NT2/D1 (cell line): Measurements from ENCODE around the gene PAPPA.

Experiments used
- DNase-seq: peaks from one replicate; pipeline ENCODE4 v3.0.0-alpha.2; 2011; ENCODE audit warnings: low read depth, low spot score
- H3K27me3 ChIP-seq: 2 replicates; pipeline ENCODE4 v1.6.0; 2011; ENCODE audit warnings: mild to moderate bottlenecking; ENCODE audit not compliant: insufficient read length, insufficient read depth
- H3K36me3 ChIP-seq: 2 replicates; pipeline ENCODE4 v1.6.1; 2011; ENCODE audit warnings: mild to moderate bottlenecking, low read length, mixed read lengths; ENCODE audit not compliant: insufficient read depth, insufficient read length
- H3K4me1 ChIP-seq: 2 replicates; pipeline ENCODE4 v1.5.1; 2011; ENCODE audit not compliant: insufficient read depth, insufficient read length
- H3K4me3 ChIP-seq: 2 replicates; pipeline ENCODE4 v1.5.1; 2011; ENCODE audit warnings: low read depth; ENCODE audit not compliant: insufficient read length
- H3K9ac ChIP-seq: 2 replicates; pipeline ENCODE4 v1.6.0; 2011; ENCODE audit warnings: low read depth; ENCODE audit not compliant: insufficient read length
- H3K9me3 ChIP-seq: 2 replicates; pipeline ENCODE4 v1.5.1; 2011; ENCODE audit warnings: mild to moderate bottlenecking, low read length; ENCODE audit not compliant: insufficient read depth
- SUZ12 ChIP-seq: IDR thresholded peaks from 2 replicates; pipeline ENCODE4 v1.6.1; 2011; ENCODE audit not compliant: insufficient read length, insufficient read depth; ENCODE audit errors: extremely low read depth
- YY1 ChIP-seq: IDR thresholded peaks from 2 replicates; pipeline ENCODE4 v1.6.1; 2011; ENCODE audit not compliant: insufficient read length, insufficient read depth
- ZNF274 ChIP-seq: IDR thresholded peaks from 2 replicates; pipeline ENCODE4 v1.6.1; 2011; ENCODE audit warnings: mild to moderate bottlenecking, low read depth, low read length

PAPPA gene, protein sequence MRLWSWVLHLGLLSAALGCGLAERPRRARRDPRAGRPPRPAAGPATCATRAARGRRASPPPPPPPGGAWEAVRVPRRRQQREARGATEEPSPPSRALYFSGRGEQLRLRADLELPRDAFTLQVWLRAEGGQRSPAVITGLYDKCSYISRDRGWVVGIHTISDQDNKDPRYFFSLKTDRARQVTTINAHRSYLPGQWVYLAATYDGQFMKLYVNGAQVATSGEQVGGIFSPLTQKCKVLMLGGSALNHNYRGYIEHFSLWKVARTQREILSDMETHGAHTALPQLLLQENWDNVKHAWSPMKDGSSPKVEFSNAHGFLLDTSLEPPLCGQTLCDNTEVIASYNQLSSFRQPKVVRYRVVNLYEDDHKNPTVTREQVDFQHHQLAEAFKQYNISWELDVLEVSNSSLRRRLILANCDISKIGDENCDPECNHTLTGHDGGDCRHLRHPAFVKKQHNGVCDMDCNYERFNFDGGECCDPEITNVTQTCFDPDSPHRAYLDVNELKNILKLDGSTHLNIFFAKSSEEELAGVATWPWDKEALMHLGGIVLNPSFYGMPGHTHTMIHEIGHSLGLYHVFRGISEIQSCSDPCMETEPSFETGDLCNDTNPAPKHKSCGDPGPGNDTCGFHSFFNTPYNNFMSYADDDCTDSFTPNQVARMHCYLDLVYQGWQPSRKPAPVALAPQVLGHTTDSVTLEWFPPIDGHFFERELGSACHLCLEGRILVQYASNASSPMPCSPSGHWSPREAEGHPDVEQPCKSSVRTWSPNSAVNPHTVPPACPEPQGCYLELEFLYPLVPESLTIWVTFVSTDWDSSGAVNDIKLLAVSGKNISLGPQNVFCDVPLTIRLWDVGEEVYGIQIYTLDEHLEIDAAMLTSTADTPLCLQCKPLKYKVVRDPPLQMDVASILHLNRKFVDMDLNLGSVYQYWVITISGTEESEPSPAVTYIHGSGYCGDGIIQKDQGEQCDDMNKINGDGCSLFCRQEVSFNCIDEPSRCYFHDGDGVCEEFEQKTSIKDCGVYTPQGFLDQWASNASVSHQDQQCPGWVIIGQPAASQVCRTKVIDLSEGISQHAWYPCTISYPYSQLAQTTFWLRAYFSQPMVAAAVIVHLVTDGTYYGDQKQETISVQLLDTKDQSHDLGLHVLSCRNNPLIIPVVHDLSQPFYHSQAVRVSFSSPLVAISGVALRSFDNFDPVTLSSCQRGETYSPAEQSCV (N-terminal part only)

GRCh38 chr9:116153765-116154333, at the start of gene PAPPA:
Gene PAPPA, plus strand, starts transcription at chr9:116153791. Its CDS starts 382 bp downstream, at chr9:116154173.
- Histone ChIP-seq H3K9ac (peak within 1 kb of the TSS; percentile 88), H3K36me3 (no peaks in the 10 kb centered on the region), H3K4me1 (no peaks in the 10 kb centered on the region), H3K4me3 (peak within 1 kb of the TSS; percentile 86), H3K9me3 (no peaks in the 10 kb centered on the region), H3K27me3 (peaks cover 5% of the 10 kb centered on the region)
- TF ChIP-seq ZNF274: no peak
- TF ChIP-seq YY1: no peak
- TF ChIP-seq SUZ12: no peak
- no peak for DNase-seq

DNA sequence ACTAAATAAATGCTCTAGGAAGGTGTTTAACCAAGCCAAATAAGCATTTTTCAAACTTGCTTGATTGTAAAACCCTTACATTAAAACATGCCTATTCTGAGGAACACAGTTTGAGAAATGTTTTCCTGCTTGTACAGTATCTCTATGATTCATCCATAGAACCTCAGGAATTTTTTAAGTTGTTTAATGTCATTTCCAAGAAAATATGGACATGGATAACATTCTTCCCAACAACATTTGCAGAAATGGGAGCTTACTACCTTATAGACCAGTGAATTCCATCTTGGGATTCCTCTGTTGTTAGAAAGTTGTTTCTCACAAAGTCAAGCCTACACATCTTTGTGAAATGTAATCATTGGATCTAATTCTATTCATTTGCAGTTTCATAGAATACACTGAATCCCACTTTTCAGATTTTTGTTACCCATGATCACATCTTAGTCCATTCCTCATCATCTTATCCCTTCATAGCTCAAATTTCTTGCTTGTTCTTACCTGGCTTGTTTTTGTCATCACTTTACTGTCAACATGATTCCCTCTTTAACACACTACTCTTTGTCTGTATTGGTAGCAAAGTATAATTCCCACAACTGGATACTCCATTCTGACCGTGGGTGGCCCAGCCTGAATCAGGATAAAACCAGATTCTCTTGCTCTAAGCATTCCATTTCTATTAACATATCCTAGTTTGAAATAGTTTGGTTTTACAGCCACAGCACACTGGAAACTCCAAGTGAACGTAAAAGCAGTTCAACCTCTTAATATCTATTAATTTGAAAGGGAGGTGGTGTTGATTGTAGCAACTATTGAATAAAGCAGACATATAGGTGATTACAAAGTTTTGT, 49.4 kb upstream of the PAPPA start:
- no peak overlapping the region for H3K4me3 ChIP-seq
- TF ChIP-seq ZNF274 (no peak), SUZ12 (no peak), YY1 (no peak)
- DNase-seq: no peak
- H3K36me3 ChIP-seq: no peaks in the 10 kb centered on the region
- H3K4me1 ChIP-seq: no peaks in the 10 kb centered on the region
- H3K27me3 ChIP-seq: no peaks in the 10 kb centered on the region
- no peak overlapping the region for H3K9ac ChIP-seq
- H3K9me3 ChIP-seq: peaks cover 5% of the 10 kb centered on the region; the same call in 1 of the 2 replicates

DNA sequence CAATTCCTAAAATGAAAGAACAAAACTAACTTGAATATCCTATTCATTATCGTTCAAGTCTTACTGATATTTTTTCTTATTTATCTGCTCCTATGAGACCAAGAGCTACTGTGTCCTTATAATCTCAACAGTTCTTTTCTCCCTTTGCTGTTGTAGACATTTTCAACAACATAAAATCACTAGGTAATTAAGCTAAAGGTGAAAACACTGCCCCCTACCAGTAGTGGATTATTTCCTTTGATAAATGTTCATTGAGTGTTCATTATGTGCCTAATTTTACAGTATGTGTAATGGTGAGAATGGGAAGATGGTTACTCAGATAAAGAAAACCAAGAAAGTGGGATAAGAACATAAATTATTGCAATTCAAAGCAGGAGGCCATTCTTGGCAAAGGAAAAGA, 41.4 kb upstream of the PAPPA start:
- H3K36me3 ChIP-seq: no peaks in the 10 kb centered on the region
- H3K9ac ChIP-seq: no peak overlapping the region

DNA sequence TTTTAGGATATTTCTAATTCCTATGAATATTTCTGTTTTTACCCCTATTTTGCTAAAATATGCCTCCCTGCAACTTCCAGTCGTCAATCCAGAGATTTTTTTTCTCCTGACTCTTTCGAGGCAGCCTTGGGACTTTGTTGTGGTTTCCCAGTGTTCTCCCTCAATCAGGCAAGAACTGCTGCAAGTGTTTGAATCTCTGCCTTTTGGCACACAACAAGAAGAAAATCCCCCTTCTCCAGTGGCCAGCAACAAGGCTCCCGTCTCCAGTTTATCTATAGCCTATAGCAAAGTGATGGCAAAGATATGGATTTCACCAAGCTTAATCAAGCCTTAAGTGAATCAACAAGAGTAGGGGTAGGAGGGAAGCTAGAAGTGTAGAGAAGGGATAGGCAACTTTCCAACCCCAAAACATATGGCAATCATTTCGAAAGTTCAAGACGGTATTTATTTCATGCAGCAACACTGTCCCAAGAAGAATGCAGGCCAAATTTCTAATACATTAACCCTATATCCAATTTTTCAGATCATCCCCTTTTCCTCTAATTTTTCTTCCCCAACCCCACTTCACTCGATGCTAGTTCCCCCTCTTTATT, 37.7 kb upstream of the PAPPA start:
- Histone ChIP-seq H3K9me3 (no peaks in the 10 kb centered on the region), H3K27me3 (no peaks in the 10 kb centered on the region), H3K4me3 (no peak overlapping the region), H3K36me3 (no peaks in the 10 kb centered on the region), H3K9ac (no peak overlapping the region), H3K4me1 (no peaks in the 10 kb centered on the region)
- DNase-seq: no peak
- no peak for TF ChIP-seq ZNF274
- TF ChIP-seq SUZ12: no peak
- no peak for TF ChIP-seq YY1

More for the DNA sequence above, 41.4 kb upstream of the PAPPA start:
- DNase-seq: no peak
- Histone ChIP-seq H3K4me3 (no peak overlapping the region), H3K4me1 (no peaks in the 10 kb centered on the region), H3K9me3 (peaks cover 11% of the 10 kb centered on the region; the same call in 1 of the 2 replicates), H3K27me3 (no peaks in the 10 kb centered on the region)
- no peak for TF ChIP-seq YY1
- no peak for TF ChIP-seq ZNF274
- no peak for TF ChIP-seq SUZ12

DNA sequence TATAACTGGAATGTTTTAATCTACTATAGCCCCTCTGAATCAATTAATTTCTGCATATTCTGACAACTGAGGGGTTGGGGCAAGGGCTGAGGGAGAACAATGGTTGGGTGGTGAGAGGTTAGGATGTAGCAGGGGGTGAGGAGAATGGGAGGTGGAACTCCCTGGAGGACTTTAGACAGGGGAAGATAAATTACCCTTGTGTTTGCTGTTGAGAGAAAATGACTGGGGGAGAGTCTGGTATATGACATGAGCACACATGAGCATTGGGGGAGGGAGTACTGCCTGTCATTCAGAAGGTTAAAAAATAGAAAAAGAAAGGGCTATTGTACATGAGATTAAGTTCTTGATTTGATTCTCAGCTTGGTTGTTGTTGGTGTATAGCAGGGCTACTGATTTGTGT, 37.2 kb upstream of the PAPPA start:
- Histone ChIP-seq H3K27me3 (no peaks in the 10 kb centered on the region), H3K4me3 (no peak overlapping the region), H3K4me1 (no peaks in the 10 kb centered on the region), H3K9me3 (no peaks in the 10 kb centered on the region), H3K9ac (no peak overlapping the region), H3K36me3 (no peaks in the 10 kb centered on the region)
- TF ChIP-seq YY1: no peak
- no peak for TF ChIP-seq SUZ12
- TF ChIP-seq ZNF274: no peak
- DNase-seq: no peak

GRCh38 chr9:116123171-116123570, 30.4 kb upstream of the PAPPA start:
- Histone ChIP-seq H3K4me3 (no peak overlapping the region), H3K9ac (no peak overlapping the region), H3K36me3 (no peaks in the 10 kb centered on the region), H3K9me3 (no peaks in the 10 kb centered on the region), H3K4me1 (no peaks in the 10 kb centered on the region), H3K27me3 (no peaks in the 10 kb centered on the region)
- no peak for TF ChIP-seq SUZ12
- no peak for TF ChIP-seq ZNF274
- TF ChIP-seq YY1: no peak
- DNase-seq: no peak
